DMS153 treated with DMSO at 0.1 percent for 48 hours (cell line): ENCODE measurements around the gene CPNE8.

Experiments
- DNase-seq: peaks from one replicate; lab custom pipeline; 2025; ENCODE audit not compliant: unreplicated experiment; lab: John Stamatoyannopoulos, UW

CPNE8 gene

GRCh38 chr12:38905480-38906351 is at the start of gene CPNE8:
CPNE8 (minus strand) TSS chr12:38905591; CDS start chr12:38905534, 57 bp downstream.
- no peak for DNase-seq

- no peak for DNase-seq
Measured at GRCh38 chr12:38954238-38954873, 49.0 kb upstream of the CPNE8 start.

- no peak for DNase-seq
Measured at GRCh38 chr12:38949363-38949762, 44.0 kb upstream of the CPNE8 start.

- DNase-seq = no peak
Measured at GRCh38 chr12:38934686-38935085, 29.3 kb upstream of the CPNE8 start.

DNA sequence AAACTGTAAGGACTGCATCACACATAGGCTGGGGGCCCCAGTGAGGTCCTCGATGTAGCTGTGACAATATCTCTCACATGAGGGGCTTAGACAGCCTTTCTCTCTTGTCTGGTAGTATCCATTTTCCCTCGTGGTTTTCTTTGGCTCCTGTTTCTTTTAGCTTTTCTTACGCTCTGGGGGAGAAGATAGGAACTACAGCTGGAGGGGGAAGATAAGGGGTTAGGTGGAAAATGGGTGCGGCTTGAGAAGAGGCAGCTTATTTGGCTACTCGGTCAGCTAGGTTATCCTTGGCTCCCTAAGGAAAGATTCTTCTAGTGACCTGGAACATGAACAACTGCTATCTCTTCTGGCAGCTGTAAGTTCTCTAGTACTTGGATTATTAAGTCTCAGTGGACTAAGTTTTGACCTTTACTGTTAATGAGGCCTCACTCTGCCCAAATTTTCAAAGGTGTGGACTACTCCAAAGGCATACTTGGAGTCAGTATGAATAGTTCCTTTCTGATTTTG is 28.7 kb upstream of the CPNE8 start:
- DNase-seq = no peak

- DNase-seq = no peak
Measured at GRCh38 chr12:38932320-38932719, 26.9 kb upstream of the CPNE8 start.

DNA sequence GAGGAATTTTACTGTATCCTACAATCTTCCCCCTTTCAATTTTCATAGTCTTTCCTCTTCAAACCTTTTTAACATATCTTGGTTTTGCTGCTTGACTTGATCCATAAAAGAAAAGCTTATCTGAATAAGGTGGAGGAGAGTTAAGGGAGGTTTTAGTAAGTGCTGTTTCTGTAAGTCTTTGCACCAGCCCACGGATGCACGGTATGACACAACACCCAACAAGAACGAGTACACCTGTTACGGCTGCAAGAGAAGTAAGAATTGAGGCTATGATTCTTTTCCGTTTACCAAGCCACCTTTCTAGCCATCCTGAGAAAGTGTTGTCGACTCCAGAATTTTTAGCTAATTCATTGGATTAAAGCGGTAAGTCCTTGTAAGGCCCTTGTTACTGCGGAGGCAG is 26.1 kb upstream of the CPNE8 start:
- DNase-seq = no peak

DNA sequence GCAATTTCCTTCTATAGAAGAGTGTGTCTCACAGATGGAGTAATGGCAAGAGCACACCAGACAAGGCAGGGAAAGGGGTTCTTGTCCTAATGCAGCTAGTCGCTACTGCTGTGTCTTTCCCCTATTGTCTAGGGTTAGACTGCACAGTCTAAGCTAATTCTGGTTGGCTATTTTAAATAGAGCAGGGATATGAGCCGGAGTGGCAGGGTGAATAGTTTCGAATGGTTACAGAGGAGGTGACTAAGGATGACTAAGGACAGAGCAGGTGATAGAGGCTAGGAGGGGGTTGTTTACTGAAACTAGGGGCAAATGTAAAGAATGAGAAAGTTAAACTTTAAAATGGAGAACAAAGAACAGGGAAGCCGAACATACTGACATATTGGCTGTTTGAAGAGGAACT is 25.6 kb upstream of the CPNE8 start:
- no peak for DNase-seq

- no peak for DNase-seq
Measured at GRCh38 chr12:38926501-38926900, 21.1 kb upstream of the CPNE8 start.

DNA sequence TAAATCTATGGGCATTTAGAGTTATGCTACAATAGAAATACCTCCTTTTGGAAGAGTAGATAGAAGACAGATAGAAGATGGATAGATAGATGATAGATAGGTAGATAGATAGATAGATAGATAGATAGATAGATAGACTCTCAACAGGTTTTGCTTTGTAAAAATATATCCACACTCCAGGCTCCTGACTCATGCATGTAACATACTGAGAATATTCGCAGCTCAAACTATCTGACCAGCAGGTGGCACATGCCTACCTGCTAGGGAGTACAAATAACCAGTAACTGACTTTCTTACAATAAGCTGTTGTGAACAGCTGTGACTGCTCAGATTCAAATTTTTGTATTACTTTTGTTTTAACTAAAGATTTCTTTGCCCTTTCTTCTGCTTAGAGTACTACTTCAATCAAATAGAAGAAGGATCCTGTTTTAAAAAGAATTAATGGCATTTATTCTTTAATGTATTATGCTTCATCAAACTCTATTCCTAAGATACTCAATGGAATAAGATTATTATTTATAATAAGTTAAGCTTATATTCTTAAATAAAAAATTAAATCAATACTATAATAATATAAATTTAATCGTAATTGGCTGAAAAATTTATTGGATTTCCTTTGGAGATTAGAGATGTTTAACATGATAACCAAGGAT is 15.8 kb upstream of the CPNE8 start:
- DNase-seq = peak; percentile 47

DNA sequence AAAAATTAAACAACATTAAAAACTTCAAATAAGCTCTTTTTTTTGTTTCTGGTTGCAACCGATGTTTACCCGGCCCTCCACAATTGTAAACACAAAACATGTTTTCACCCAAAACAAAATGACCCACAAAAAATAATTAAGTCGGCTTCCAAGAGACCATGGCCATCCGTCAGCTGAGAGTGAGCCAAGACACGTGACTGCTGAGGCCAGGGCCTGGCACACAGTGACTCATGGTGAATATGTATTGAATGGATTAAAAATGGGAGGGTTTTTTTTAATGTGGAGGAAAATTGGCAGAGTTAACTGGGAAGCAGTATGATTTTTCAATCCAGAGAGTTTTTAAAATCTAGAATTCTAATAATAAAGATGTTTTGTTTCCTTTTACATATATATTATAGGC is 13.8 kb upstream of the CPNE8 start:
- DNase-seq = no peak

GRCh38 chr12:38915429-38916182 is 10.2 kb upstream of the CPNE8 start:
- no peak for DNase-seq

DNA sequence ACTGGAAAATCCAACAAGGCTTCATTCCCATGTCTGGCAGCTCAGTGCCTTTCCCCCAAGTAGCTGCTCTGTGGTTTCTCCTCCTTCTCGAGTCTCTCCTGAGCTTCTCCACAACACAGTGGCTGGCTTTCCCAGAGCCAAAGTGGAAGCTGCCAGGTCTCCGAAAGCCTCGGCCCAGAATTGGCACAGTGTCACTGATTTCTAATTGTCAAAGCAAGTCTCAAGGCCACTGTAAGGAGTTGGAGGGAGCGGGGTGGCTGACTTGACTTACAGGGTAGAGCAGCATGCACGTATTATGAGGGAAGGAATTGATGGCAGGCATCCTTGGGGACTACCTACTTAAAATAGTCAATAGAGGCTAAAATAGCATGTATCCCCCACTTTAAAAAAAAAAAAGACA is 6.7 kb upstream of the CPNE8 start:
- no peak for DNase-seq

- no peak for DNase-seq
Measured at GRCh38 chr12:38911611-38912010, 6.2 kb upstream of the CPNE8 start.

- no peak for DNase-seq
Measured at GRCh38 chr12:38907201-38907923, 2.0 kb upstream of the CPNE8 start.

- DNase-seq = peak; percentile 43
Measured at GRCh38 chr12:38906482-38907200, 1.2 kb upstream of the CPNE8 start.

GRCh38 chr12:38904537-38905479 is 583 bp downstream of the CPNE8 start:
- DNase-seq = no peak

DNA sequence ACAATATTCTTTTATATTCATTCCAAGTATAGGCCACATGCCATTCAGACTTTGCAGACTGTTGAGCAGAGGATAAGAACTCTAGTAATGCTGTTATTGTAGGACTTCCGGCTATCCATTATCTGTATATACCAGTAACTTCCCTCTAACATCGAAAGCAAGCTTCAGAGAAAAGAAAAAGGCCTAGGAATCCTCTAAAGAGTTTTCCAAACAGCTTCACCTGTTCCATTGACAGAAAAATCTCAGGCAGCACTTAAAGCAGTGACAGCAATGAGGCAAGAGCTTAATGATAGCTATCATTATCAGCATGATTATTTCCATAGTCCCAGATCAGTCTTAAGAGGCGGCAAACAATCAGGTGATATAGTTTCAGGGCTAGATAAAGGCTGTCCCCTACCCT is 1.8 kb downstream of the CPNE8 start:
- DNase-seq = no peak
